H1 (cell line): Measurements from ENCODE around the gene AHI1. TPM values are rescaled to one million over a fixed set of nuclear protein-coding genes. Genes with fewer than 3 reads are reported as not detected.

Source experiments
- CTCF ChIA-PET: fragments of 300-600 bp; sonication (Branson Sonifier 250); formaldehyde crosslinking; loops from one replicate; lab custom pipeline; 2021; ENCODE audit not compliant: partially characterized antibody; lab: Charles Lee
- POLR2A ChIA-PET: fragments of 300-600 bp; sonication (Branson Sonifier 250); formaldehyde crosslinking; loops from one replicate; lab custom pipeline; 2021; ENCODE audit warnings: inconsistent platforms; ENCODE audit not compliant: partially characterized antibody; lab: Charles Lee
- DNase-seq, 2 experiments: peaks; one replicate each; pipeline versions ENCODE4 v3.0.0 to v3.0.0-alpha.2; 2010 to 2022; ENCODE audit warnings: low spot score in 2 of 2, low read depth in 1 of 2, mixed read lengths in 1 of 2
- FAIRE-seq: peaks from 2 replicates; lab custom pipeline; 2011; peaks lifted over from hg19 to GRCh38; lab: Jason Lieb, UNC
- H2AFZ ChIP-seq: 2 replicates; pipeline ENCODE4 v1.8.1; 2012; ENCODE audit warnings: low read length, inconsistent platforms
- H2AK5ac ChIP-seq: 2 replicates; pipeline ENCODE4 v1.6.1; 2013; ENCODE audit warnings: low read depth, low read length
- H2BK120ac ChIP-seq: replicated peaks from 2 replicates; pipeline ENCODE3; 2013; ENCODE audit warnings: low read depth, low read length, inconsistent platforms
- H2BK12ac ChIP-seq: 2 replicates; pipeline ENCODE4 v1.6.1; 2013; ENCODE audit warnings: low read depth, low read length
- H2BK15ac ChIP-seq: 2 replicates; pipeline ENCODE4 v1.6.1; 2013; ENCODE audit warnings: low read length
- H2BK20ac ChIP-seq: 2 replicates; pipeline ENCODE4 v1.6.1; 2013; ENCODE audit warnings: low read length
- H2BK5ac ChIP-seq: 2 replicates; pipeline ENCODE4 v1.6.1; 2013; ENCODE audit warnings: low read depth, low read length
- H3K14ac ChIP-seq: 2 replicates; pipeline ENCODE4 v1.6.1; 2013; ENCODE audit warnings: inconsistent platforms; ENCODE audit not compliant: insufficient read length
- H3K18ac ChIP-seq: 2 replicates; pipeline ENCODE4 v1.6.1; 2013; ENCODE audit warnings: low read length; ENCODE audit errors: extremely low read depth
- H3K23ac ChIP-seq: 2 replicates; pipeline ENCODE4 v1.6.1; 2013; ENCODE audit warnings: inconsistent platforms; ENCODE audit not compliant: insufficient read length
- H3K23me2 ChIP-seq: 2 replicates; pipeline ENCODE4 v1.6.1; 2013; ENCODE audit warnings: low read depth, low read length
- H3K27ac ChIP-seq: 2 replicates; pipeline ENCODE4 v1.6.1; 2011; ENCODE audit warnings: low read depth, low read length, inconsistent platforms
- H3K27me3 ChIP-seq, 4 experiments: replicated peaks in 1 of 4; 1 replicate in 1 of 4; 2 replicates in 3 of 4; pipeline versions ENCODE4 v1.6.1 to v1.8.1; 2011 to 2013; ENCODE audit warnings: low read length in 3 of 4, mild to moderate bottlenecking in 3 of 4, inconsistent platforms in 2 of 4, mixed read lengths in 2 of 4, moderate library complexity in 1 of 4; ENCODE audit not compliant: control insufficient read depth in 3 of 4, insufficient read depth in 3 of 4; ENCODE audit errors: extremely low read depth in 1 of 4
- H3K36me3 ChIP-seq, 4 experiments: 2 replicates each; pipeline versions ENCODE4 v1.6.1 to v1.8.1; 2011 to 2013; ENCODE audit warnings: mild to moderate bottlenecking in 4 of 4, low read length in 3 of 4, moderate library complexity in 2 of 4, control low read depth in 1 of 4, inconsistent platforms in 1 of 4; ENCODE audit not compliant: insufficient read depth in 4 of 4, control insufficient read depth in 2 of 4
- H3K4ac ChIP-seq: replicated peaks from 2 replicates; pipeline ENCODE3; 2013; ENCODE audit warnings: low read length, low read depth, mixed read lengths, inconsistent platforms; ENCODE audit not compliant: insufficient read length
- H3K4me1 ChIP-seq, 4 experiments: replicated peaks in 1 of 4; 1 replicate in 1 of 4; 2 replicates in 3 of 4; pipeline versions ENCODE4 v1.6.1 to v1.8.1; 2011 to 2013; ENCODE audit warnings: low read length in 3 of 4, inconsistent platforms in 2 of 4, mixed read lengths in 1 of 4; ENCODE audit not compliant: insufficient read depth in 4 of 4, control insufficient read depth in 3 of 4
- H3K4me2 ChIP-seq, 2 experiments: 2 replicates each; pipeline versions ENCODE4 v1.6.1 to v1.8.1; 2011 to 2013; ENCODE audit warnings: low read depth in 2 of 2, low read length in 2 of 2, control low read depth in 1 of 2, inconsistent platforms in 1 of 2, mild to moderate bottlenecking in 1 of 2; ENCODE audit not compliant: insufficient read depth in 1 of 2
- H3K4me3 ChIP-seq, 4 experiments: fragments of 200-600, 300-600 bp in 1 of 4; sonication (generic), shearing (Covaris generic), sonication (Bioruptor Twin) in 1 of 4; 2 replicates each; pipeline versions ENCODE4 v1.5.1 to v1.8.1; 2011 to 2016; ENCODE audit warnings: low read length in 4 of 4, low read depth in 3 of 4, control low read depth in 2 of 4, inconsistent platforms in 2 of 4, mild to moderate bottlenecking in 2 of 4, mixed read lengths in 1 of 4, moderate library complexity in 1 of 4; ENCODE audit not compliant: insufficient read depth in 2 of 4; ENCODE audit errors: extremely low read depth in 1 of 4
- H3K56ac ChIP-seq: replicated peaks from 2 replicates; pipeline ENCODE3; 2013; ENCODE audit warnings: low read depth, mild to moderate bottlenecking, mixed read lengths, low read length, inconsistent platforms; ENCODE audit not compliant: insufficient read length
- H3K79me1 ChIP-seq: 2 replicates; pipeline ENCODE4 v1.6.1; 2013; ENCODE audit warnings: low read depth, low read length, control low read depth
- H3K79me2 ChIP-seq, 2 experiments: 2 replicates each; pipeline versions ENCODE4 v1.6.1 to v1.8.1; 2012 to 2013; ENCODE audit warnings: low read length in 2 of 2, mild to moderate bottlenecking in 2 of 2, inconsistent platforms in 1 of 2; ENCODE audit not compliant: insufficient read depth in 2 of 2, control insufficient read depth in 1 of 2
- H3K9ac ChIP-seq, 4 experiments: replicated peaks in 1 of 4; 1 replicate in 1 of 4; 2 replicates in 3 of 4; pipeline versions ENCODE4 v1.6.1 to v1.8.1; 2011 to 2013; ENCODE audit warnings: low read depth in 3 of 4, low read length in 3 of 4, control low read depth in 2 of 4, mild to moderate bottlenecking in 2 of 4, moderate library complexity in 2 of 4, inconsistent platforms in 1 of 4; ENCODE audit errors: extremely low read depth in 1 of 4
- H3K9me3 ChIP-seq, 2 experiments: 2 replicates each; pipeline versions ENCODE4 v1.6.1 to v1.8.1; 2012 to 2013; ENCODE audit warnings: mild to moderate bottlenecking in 2 of 2, moderate library complexity in 2 of 2, control low read depth in 1 of 2, inconsistent platforms in 1 of 2, low read depth in 1 of 2, low read length in 1 of 2, mixed read lengths in 1 of 2; ENCODE audit not compliant: insufficient read depth in 2 of 2
- H4K20me1 ChIP-seq, 2 experiments: replicated peaks in 1 of 2; 2 replicates each; pipeline versions ENCODE3 to v1.8.1; 2011 to 2013; ENCODE audit warnings: inconsistent platforms in 2 of 2, low read length in 2 of 2, mild to moderate bottlenecking in 1 of 2; ENCODE audit not compliant: insufficient read depth in 2 of 2, control insufficient read depth in 1 of 2
- H4K5ac ChIP-seq: 2 replicates; pipeline ENCODE4 v1.6.1; 2013; ENCODE audit warnings: low read length, low read depth, mixed read lengths, inconsistent platforms; ENCODE audit not compliant: insufficient read length
- H4K8ac ChIP-seq: 2 replicates; pipeline ENCODE4 v1.8.0; 2013; ENCODE audit warnings: mild to moderate bottlenecking, moderate library complexity, low read length, inconsistent platforms; ENCODE audit not compliant: insufficient read depth; ENCODE audit errors: extremely low read depth
- H4K91ac ChIP-seq: replicated peaks from 2 replicates; pipeline ENCODE3; 2013; ENCODE audit warnings: low read length, mixed read lengths, inconsistent platforms; ENCODE audit not compliant: insufficient read length
- BCL11A ChIP-seq, 2 experiments: IDR thresholded peaks; one replicate each; pipeline ENCODE4 v1.6.1; 2011; ENCODE audit warnings: low read depth in 2 of 2, low read length in 2 of 2, mild to moderate bottlenecking in 2 of 2
- KDM1A ChIP-seq: fragments of 200-600, 300-600 bp; sonication (generic); IDR thresholded peaks from 2 replicates; pipeline ENCODE4 v1.7.1; 2016; ENCODE audit warnings: mild to moderate bottlenecking, low read length, borderline replicate concordance
- PHF8 ChIP-seq: fragments of 200-600 bp; sonication (generic); conservative IDR thresholded peaks from 2 replicates; pipeline ENCODE4 v1.7.1; 2012; ENCODE audit warnings: low read depth, mild to moderate bottlenecking, inconsistent platforms, low read length, moderate library complexity
- POU5F1 ChIP-seq: IDR thresholded peaks from 2 replicates; pipeline ENCODE4 v1.6.1; 2011; ENCODE audit warnings: low read depth, mild to moderate bottlenecking, low read length, moderate library complexity
- RAD21 ChIP-seq, 2 experiments: IDR thresholded peaks in 1 of 2; conservative IDR thresholded peaks in 1 of 2; 2 replicates each; pipeline ENCODE4 v1.6.1; 2011; ENCODE audit warnings: low read depth in 2 of 2, low read length in 2 of 2, improper control_type of control experiment in 1 of 2, inconsistent platforms in 1 of 2, mild to moderate bottlenecking in 1 of 2, moderate library complexity in 1 of 2
- RBBP5 ChIP-seq: IDR thresholded peaks from 2 replicates; pipeline ENCODE4 v1.7.1; 2012; ENCODE audit warnings: low read depth, mild to moderate bottlenecking, inconsistent platforms, low read length, moderate library complexity, borderline replicate concordance
- SIN3A ChIP-seq, 2 experiments: IDR thresholded peaks in 1 of 2; conservative IDR thresholded peaks in 1 of 2; 2 replicates each; pipeline ENCODE4 v1.6.1; 2011 to 2012; ENCODE audit warnings: low read length in 2 of 2, improper control_type of control experiment in 1 of 2, low read depth in 1 of 2, mild to moderate bottlenecking in 1 of 2
- SIRT6 ChIP-seq: IDR thresholded peaks from one replicate; pipeline ENCODE4 v1.7.1; 2012; ENCODE audit warnings: low read length, inconsistent platforms
- SP2 ChIP-seq: IDR thresholded peaks from 2 replicates; pipeline ENCODE4 v1.6.1; 2012; ENCODE audit warnings: mild to moderate bottlenecking, low read length, inconsistent platforms
- TBP ChIP-seq: IDR thresholded peaks from 2 replicates; pipeline ENCODE4 v1.6.1; 2011; ENCODE audit warnings: low read depth, low read length, improper control_type of control experiment
- WGBS, 2 experiments: shearing (Covaris generic) in 1 of 2; methylation state at CpG; one replicate each; pipeline versions ENCODE4 v1.1.6 to v1.1.7; 2013 to 2015; ENCODE audit warnings: low lambda C conversion rate in 2 of 2, mixed read lengths in 2 of 2, inconsistent platforms in 1 of 2, low coverage in 1 of 2, missing lambda C conversion rate in 1 of 2; ENCODE audit not compliant: insufficient replicate concordance in 2 of 2, insufficient coverage in 1 of 2, insufficient read length in 1 of 2; ENCODE audit errors: extremely low coverage in 1 of 2, missing lambda C conversion rate in 1 of 2; 5-methylcytosine and 5-hydroxymethylcytosine counted together
- polyA plus RNA-seq, 7 experiments: library from polyadenylated mRNA; depleted of rRNA in 3 of 7; stranded (reverse) in 5 of 7; unstranded in 2 of 7; fragments of >200 nt in 5 of 7; fragments of 200-250 nt in 2 of 7; gene quantifications; 1 replicate in 5 of 7; 2 replicates in 1 of 7; 4 replicates in 1 of 7; pipeline versions ENCODE4 v1.2.1 to v1.2.3, GENCODE V29; 2011 to 2013; ENCODE audit warnings: missing spikeins in 2 of 7, mixed read lengths in 2 of 7
- total RNA-seq: library from RNA; stranded (reverse); fragmentation: NEBNext Ultra II Directional; extraction: Animal tissue kit (Norgen Biotek cat#: 25700); gene quantifications from 2 replicates; pipeline ENCODE4 v1.2.1, GENCODE V29; 2021
- TF ChIP-seq, protein P1 (sequence below), 3 experiments: IDR thresholded peaks; 1 replicate in 2 of 3; 2 replicates in 1 of 3; pipeline versions ENCODE4 v1.5.1 to v1.6.1; 2011; ENCODE audit warnings: low read length in 3 of 3, mild to moderate bottlenecking in 3 of 3, inconsistent platforms in 2 of 3, low read depth in 1 of 3, moderate library complexity in 1 of 3; ENCODE audit not compliant: insufficient read depth in 1 of 3; ENCODE audit errors: control extremely low read depth in 1 of 3

Gene AHI1
- total and polyA plus RNA-seq, 2 of the 8 experiments (the other 6 are each of a cell fraction or from before 2014, with no cell fraction given), result 4.2 to 19.6 TPM

DNA sequence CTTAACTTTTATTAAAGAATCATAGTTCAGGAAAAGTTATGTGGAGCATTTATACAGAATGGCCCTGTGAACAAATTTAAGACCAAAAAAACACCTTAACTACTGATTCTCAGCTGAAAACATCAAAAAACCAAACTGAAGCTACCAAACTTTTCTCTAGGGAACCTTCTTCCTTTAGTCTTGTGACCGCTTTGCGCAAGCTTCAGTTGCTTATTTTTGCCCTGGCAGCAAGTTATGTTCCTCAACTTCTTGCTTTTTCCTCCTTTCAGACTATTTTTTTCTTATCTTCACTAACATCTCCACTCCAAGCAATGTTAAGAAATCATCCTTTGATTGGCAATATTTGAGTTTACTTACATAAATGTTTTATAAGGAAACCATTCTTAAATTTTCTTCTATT is 216.3 kb downstream of the AHI1 start:
- H3K4me1 ChIP-seq, result no peaks in the 10 kb centered on the region
- no peak overlapping the region for H2BK15ac ChIP-seq
- H2BK5ac ChIP-seq, result no peak overlapping the region
- H3K27ac ChIP-seq, result no peak overlapping the region
- no peak overlapping the region for H3K4ac ChIP-seq
- no peak overlapping the region for H3K23ac ChIP-seq
- H3K23me2 ChIP-seq, result no peaks in the 10 kb centered on the region
- H2BK12ac ChIP-seq, result no peak overlapping the region
- H2AK5ac ChIP-seq, result no peak overlapping the region
- H3K14ac ChIP-seq, result no peak overlapping the region
- H3K9me3 ChIP-seq, result no peaks in the 10 kb centered on the region
- ChIA-PET CTCF (interaction anchor here (0.8 kb wide), 1 partner anchor 137 kb away, joined by 5 read pairs; no protein-coding TSS in a partner anchor), POLR2A (interaction anchor here (0.9 kb wide), 1 partner anchor 10 kb away, joined by 3 read pairs; no protein-coding TSS in a partner anchor)
- H4K5ac ChIP-seq, result no peak overlapping the region
- H3K27me3 ChIP-seq, result no peaks in the 10 kb centered on the region
- no peak overlapping the region for H4K8ac ChIP-seq
- no peaks in the 10 kb centered on the region for H3K79me2 ChIP-seq
- no peak for DNase-seq
- no peaks in the 10 kb centered on the region for H3K36me3 ChIP-seq
- no peak overlapping the region for H3K18ac ChIP-seq
- no peaks in the 10 kb centered on the region for H4K20me1 ChIP-seq
- FAIRE-seq, result no peak
- WGBS, 2 experiments, result 94% methylated on average over 2 of the region's 2 CpGs; no CpG with 5 or more reads in 1 of the 2 experiments
- H2AFZ ChIP-seq, result no peak overlapping the region
- H3K9ac ChIP-seq, result no peak overlapping the region
- H3K79me1 ChIP-seq, result no peaks in the 10 kb centered on the region
- H2BK120ac ChIP-seq, result no peak overlapping the region
- H3K4me2 ChIP-seq, result no peak overlapping the region
- no peak overlapping the region for H3K56ac ChIP-seq
- no peak overlapping the region for H4K91ac ChIP-seq
- H3K4me3 ChIP-seq, result no peak overlapping the region
- no peak overlapping the region for H2BK20ac ChIP-seq
- no peak for TF ChIP-seq TBP
- TF ChIP-seq POU5F1, result no peak
- TF ChIP-seq KDM1A, result no peak
- no peak for TF ChIP-seq BCL11A (IDR thresholded peaks at IDR 0.05; ENCODE audit: low read depth in 2 of 2, low read length in 2 of 2)
- TF ChIP-seq, protein P1, sequence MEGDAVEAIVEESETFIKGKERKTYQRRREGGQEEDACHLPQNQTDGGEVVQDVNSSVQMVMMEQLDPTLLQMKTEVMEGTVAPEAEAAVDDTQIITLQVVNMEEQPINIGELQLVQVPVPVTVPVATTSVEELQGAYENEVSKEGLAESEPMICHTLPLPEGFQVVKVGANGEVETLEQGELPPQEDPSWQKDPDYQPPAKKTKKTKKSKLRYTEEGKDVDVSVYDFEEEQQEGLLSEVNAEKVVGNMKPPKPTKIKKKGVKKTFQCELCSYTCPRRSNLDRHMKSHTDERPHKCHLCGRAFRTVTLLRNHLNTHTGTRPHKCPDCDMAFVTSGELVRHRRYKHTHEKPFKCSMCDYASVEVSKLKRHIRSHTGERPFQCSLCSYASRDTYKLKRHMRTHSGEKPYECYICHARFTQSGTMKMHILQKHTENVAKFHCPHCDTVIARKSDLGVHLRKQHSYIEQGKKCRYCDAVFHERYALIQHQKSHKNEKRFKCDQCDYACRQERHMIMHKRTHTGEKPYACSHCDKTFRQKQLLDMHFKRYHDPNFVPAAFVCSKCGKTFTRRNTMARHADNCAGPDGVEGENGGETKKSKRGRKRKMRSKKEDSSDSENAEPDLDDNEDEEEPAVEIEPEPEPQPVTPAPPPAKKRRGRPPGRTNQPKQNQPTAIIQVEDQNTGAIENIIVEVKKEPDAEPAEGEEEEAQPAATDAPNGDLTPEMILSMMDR (IDR thresholded peaks at IDR 0.05; ENCODE audit: control extremely low read depth in 1 of 3, insufficient read depth in 1 of 3, low read depth in 1 of 3, low read length in 3 of 3), result no peak
- TF ChIP-seq RBBP5, result no peak
- no peak for TF ChIP-seq SIRT6
- TF ChIP-seq SP2, result no peak
- TF ChIP-seq PHF8, result no peak
- TF ChIP-seq SIN3A (conservative IDR thresholded peaks at IDR 0.05 in 1 of 2, IDR thresholded peaks at IDR 0.05 in 1 of 2; ENCODE audit: low read depth in 1 of 2, low read length in 2 of 2), result no peak
- no peak for TF ChIP-seq RAD21 (IDR thresholded peaks at IDR 0.05 in 1 of 2, conservative IDR thresholded peaks at IDR 0.05 in 1 of 2; ENCODE audit: low read depth in 2 of 2, low read length in 2 of 2)
